Duodenal mucosa (tissue), 2 donors: Measurements from ENCODE around the gene IGF2BP2.

Experiments used
- H3K27ac ChIP-seq: one replicate; pipeline ENCODE4 v1.7.0; 2013; ENCODE audit warnings: low read depth, low read length
- H3K27me3 ChIP-seq, 2 donors: one replicate each; pipeline ENCODE4 v1.7.0; 2013; ENCODE audit warnings: low read length in 2 of 2, control low read depth in 1 of 2; ENCODE audit not compliant: insufficient read depth in 2 of 2, control insufficient read depth in 1 of 2
- H3K36me3 ChIP-seq, 2 donors: one replicate each; pipeline ENCODE4 v1.7.0; 2013; ENCODE audit warnings: low read length in 2 of 2, control low read depth in 1 of 2; ENCODE audit not compliant: insufficient read depth in 2 of 2, control insufficient read depth in 1 of 2
- H3K4me1 ChIP-seq, 2 donors: one replicate each; pipeline ENCODE4 v1.7.0; 2013; ENCODE audit warnings: low read length in 2 of 2, control low read depth in 1 of 2; ENCODE audit not compliant: insufficient read depth in 2 of 2, control insufficient read depth in 1 of 2
- H3K4me3 ChIP-seq, 2 donors: one replicate each; pipeline ENCODE4 v1.7.0; 2013; ENCODE audit warnings: low read length in 2 of 2, low read depth in 1 of 2
- H3K9ac ChIP-seq, 2 donors: one replicate each; pipeline ENCODE4 v1.7.0; 2013; ENCODE audit warnings: low read length in 2 of 2, low read depth in 1 of 2
- H3K9me3 ChIP-seq, 2 donors: one replicate each; pipeline ENCODE4 v1.7.0; 2013; ENCODE audit warnings: low read length in 2 of 2, control low read depth in 1 of 2; ENCODE audit not compliant: control insufficient read depth in 1 of 2

The IGF2BP2 gene

DNA sequence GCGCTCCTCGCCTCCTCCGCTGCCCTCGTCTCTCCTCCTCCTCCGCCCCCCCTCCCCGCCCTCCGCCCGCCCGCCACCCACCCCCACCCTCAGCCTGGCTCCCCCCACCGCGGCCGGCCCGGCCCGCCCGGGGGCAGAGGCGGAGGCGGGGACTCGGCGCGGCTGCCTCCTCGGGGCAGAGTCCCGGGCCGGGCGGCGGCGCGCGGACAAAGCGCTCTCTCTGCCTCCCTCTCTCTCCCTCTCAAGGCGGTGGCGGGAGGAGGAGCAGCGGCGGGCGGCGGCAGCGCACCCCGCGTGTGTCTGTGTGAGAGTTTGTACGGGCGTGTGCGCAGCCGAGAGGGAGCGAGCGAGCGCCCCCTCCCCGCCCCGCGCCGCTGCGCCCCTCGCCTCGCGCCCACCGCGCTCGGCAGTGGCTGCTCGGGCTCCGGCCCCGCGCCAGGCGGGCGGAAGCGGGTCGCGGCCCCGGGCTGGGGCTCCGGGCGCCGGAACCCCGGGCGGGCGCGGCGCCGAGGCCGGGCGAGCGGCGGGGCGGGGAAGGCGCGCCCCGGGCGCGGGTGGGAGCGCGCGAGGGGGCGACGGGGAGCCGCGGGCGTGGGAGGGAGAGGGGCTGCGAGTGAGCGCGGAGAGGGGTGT, at the start of gene IGF2BP2:
TSS of gene IGF2BP2 (minus strand) at position 37 of the 633 bp plus-strand sequence. CDS start 82 bp downstream, outside the sequence.
- H3K4me3 ChIP-seq = peak within 1 kb of the TSS; percentile 79 to 84
- no peaks in the 10 kb centered on the region for H3K36me3 ChIP-seq
- H3K27me3 ChIP-seq = no peaks in the 10 kb centered on the region
- peaks cover 10 to 12% of the 10 kb centered on the region in 2 donors for H3K4me1 ChIP-seq
- H3K9me3 ChIP-seq = no peaks in the 10 kb centered on the region
- peak within 1 kb of the TSS; percentile 81 for H3K27ac ChIP-seq
- H3K9ac ChIP-seq = peak within 1 kb of the TSS; percentile 69 to 74

DNA sequence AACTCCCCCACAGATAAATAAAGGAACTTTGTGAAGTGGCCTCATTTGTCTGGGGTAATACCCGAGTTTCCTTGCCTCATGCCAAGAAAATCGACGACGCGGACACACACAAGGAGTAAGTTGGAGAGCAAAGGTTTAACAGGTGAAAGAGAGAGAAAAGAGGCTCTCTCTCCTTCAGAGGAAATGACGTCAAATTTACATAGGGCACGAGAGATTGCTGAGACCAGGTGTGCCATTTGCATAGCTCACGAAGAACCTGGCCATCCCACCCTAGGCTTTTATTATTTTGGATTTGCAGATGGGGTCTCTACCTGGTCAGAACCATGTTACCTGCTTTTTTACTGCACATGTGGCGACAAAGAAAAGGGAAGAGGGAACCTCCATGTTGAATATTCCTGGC, 49.3 kb upstream of the IGF2BP2 start:
- Histone ChIP-seq H3K27me3 (no peaks in the 10 kb centered on the region), H3K9ac (no peak overlapping the region), H3K9me3 (no peaks in the 10 kb centered on the region), H3K27ac (no peak overlapping the region), H3K4me3 (no peak overlapping the region), H3K4me1 (no peaks in the 10 kb centered on the region), H3K36me3 (no peaks in the 10 kb centered on the region)

DNA sequence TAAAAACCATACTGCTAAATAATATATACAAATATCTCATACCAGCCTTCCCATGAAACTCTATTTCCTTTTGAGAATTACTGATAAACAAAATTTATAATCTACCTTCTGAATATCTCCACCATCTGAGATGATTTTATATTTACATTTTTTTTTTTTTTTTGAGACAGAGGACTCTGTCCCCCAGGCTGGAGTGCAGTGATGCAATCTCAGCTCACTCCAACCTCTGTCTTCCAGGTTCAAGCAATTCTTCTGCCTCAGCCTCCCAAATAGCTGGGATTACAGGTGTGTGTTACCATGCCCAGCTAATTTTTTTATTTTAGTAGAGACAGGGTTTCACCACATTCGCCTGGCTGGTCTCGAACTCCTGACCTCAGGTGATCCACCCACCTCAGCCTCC, 42.8 kb upstream of the IGF2BP2 start:
- Histone ChIP-seq H3K27me3 (no peaks in the 10 kb centered on the region), H3K4me1 (peaks cover 0 to 5% of the 10 kb centered on the region in 2 donors), H3K4me3 (no peak overlapping the region), H3K9me3 (no peaks in the 10 kb centered on the region), H3K27ac (no peak overlapping the region), H3K9ac (no peak overlapping the region), H3K36me3 (no peaks in the 10 kb centered on the region)

DNA sequence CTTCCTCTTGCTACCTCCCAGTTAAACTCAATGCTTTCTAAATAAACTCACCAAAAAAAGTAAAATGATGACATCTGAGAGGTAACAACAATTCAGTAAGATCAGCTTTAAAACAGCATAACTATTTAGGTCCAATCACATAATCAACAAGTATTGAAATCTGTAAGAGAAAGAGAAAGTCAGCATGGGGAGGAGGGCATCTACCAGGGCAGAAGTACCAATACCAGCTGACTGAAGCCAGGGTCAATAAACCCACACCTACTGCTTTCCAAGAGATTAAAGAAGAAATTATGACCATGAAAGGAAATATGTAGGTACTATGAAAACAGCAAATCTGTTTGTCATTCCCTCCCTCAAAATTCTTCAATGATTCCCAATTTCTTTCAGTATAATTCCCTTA, 42.2 kb upstream of the IGF2BP2 start:
- no peaks in the 10 kb centered on the region for H3K9me3 ChIP-seq
- H3K27ac ChIP-seq = no peak overlapping the region

DNA sequence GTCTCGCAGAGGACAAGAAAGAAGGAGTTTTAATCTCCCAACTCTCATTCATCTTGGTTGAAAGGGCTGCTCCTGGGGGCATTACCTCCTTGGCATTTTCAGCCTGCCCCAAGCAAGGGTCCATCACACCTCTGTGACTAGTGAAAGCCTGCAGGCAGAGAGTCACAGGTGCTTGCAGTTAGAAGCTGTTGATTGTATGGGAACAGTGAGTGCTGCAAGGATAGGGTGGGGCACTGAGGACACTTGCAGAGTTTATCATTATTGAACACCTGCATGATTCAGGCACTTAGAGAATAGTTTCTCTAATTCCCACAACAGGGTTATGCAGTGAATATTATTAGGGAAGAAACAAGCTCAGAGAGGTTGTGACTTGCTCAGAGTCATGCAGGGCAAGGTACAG, 41.7 kb upstream of the IGF2BP2 start:
- H3K36me3 ChIP-seq = no peaks in the 10 kb centered on the region
- no peak overlapping the region for H3K27ac ChIP-seq
- no peak overlapping the region for H3K9ac ChIP-seq
- no peaks in the 10 kb centered on the region for H3K9me3 ChIP-seq
- peaks cover 0 to 5% of the 10 kb centered on the region in 2 donors for H3K4me1 ChIP-seq
- no peak overlapping the region for H3K4me3 ChIP-seq
- H3K27me3 ChIP-seq = no peaks in the 10 kb centered on the region

More for the DNA sequence above, 42.2 kb upstream of the IGF2BP2 start:
- Histone ChIP-seq H3K36me3 (no peaks in the 10 kb centered on the region), H3K9ac (no peak overlapping the region), H3K27me3 (no peaks in the 10 kb centered on the region), H3K4me3 (no peak overlapping the region), H3K4me1 (peaks cover 0 to 5% of the 10 kb centered on the region in 2 donors)

DNA sequence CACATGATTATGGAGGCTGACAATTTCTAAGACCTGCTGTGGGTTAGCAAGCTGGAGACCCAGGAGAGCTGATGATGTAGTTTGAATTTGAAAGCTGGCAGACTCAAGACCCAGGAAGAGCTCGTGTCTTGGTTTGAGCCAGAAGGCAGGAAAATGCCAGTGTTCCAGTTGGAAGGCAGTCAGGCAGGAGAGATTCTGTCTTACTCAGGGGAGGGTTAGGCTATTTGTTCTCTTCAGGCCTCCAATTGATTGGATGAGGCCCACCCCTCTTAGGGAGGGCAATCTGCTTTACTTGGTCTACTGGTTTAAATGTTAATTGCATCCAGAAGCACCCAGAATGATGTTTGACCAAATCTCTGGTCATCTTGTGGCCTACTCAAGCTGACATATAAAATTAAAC, 40.4 kb upstream of the IGF2BP2 start:
- Histone ChIP-seq H3K9me3 (no peaks in the 10 kb centered on the region), H3K36me3 (no peaks in the 10 kb centered on the region), H3K4me3 (no peak overlapping the region), H3K9ac (no peak overlapping the region), H3K4me1 (peaks cover 0 to 5% of the 10 kb centered on the region in 2 donors), H3K27me3 (no peaks in the 10 kb centered on the region), H3K27ac (no peak overlapping the region)

DNA sequence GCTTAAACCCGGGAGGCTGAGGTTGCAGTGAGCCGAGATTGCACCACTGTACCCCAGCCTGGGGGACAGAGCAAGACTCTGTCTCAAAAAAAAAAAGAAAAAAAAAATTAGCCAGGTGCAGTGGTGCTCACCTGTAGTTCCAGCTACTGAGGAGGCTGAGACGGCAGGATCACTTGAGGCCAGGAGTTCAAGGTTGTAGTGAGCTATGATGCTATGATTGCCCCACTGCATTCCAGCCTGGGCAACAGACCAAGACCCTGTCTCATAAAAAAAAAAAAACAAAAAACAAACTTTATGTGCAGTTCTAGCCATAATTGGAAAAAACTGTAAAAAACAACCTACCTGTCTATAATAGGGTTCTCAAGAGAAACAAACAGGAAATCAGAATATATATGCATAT, 39.9 kb upstream of the IGF2BP2 start:
- H3K27ac ChIP-seq = no peak overlapping the region
- H3K9ac ChIP-seq = no peak overlapping the region
- H3K36me3 ChIP-seq = no peaks in the 10 kb centered on the region
- peaks cover 0 to 5% of the 10 kb centered on the region in 2 donors for H3K4me1 ChIP-seq
- no peak overlapping the region for H3K4me3 ChIP-seq
- H3K9me3 ChIP-seq = no peaks in the 10 kb centered on the region
- no peaks in the 10 kb centered on the region for H3K27me3 ChIP-seq

DNA sequence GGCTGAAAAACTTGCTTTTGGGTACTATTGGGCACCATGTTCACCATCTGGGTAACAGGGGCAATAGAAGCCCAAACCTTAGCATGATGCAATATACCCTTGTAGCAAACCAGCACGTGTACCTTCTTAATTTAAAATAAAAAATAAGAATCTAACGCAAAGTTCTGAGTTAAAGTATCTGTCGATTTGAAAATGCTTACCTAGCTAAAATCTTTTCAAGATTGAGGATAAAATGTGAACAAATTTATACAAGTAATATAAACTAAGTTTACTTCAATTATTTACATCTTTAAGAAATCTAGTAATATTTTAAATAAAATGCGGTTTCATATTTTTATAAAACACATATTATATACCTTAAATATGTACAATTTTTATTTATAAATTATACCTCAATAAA, 38.1 kb upstream of the IGF2BP2 start:
- no peak overlapping the region for H3K4me3 ChIP-seq
- no peaks in the 10 kb centered on the region for H3K36me3 ChIP-seq
- no peak overlapping the region for H3K27ac ChIP-seq
- no peaks in the 10 kb centered on the region for H3K27me3 ChIP-seq
- peaks cover 2 to 5% of the 10 kb centered on the region in 2 donors for H3K4me1 ChIP-seq
- no peak overlapping the region for H3K9ac ChIP-seq
- H3K9me3 ChIP-seq = no peaks in the 10 kb centered on the region

DNA sequence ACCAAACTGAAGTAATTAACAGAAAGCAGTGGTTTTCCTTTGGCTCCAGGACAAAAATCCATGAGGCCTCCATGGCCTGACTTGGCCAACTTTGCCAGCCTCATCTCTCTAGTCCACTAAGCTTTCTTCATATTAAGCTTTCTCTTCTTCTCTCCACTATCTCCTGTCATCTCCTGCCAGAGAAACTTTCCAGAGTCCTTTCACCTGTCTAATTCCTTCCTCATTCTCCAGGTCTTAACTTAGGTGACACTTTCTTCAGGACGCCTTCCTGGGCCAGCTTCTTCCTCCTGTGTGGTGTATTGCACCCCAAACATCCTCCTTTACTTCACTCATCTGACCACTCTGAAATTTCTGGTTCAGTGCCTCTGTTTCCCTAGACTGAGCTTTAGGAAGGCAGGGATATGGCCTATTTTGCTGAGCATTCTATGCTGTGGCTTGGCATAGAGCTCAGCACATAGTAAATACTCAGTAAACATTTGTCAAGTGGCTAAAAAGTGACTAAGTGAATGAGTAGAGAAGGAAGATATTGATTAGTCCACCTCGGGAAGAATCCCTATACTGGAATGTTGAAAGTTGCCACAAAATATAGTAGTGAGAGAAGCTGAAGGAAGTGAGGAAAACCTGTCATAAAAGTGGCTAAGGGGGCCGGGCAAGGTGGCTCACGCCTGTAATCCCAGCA, 34.6 kb upstream of the IGF2BP2 start:
- Histone ChIP-seq H3K9ac (no peak overlapping the region), H3K36me3 (no peaks in the 10 kb centered on the region), H3K4me1 (peaks cover 0 to 2% of the 10 kb centered on the region in 2 donors), H3K4me3 (no peak overlapping the region), H3K9me3 (peaks cover 0 to 7% of the 10 kb centered on the region in 2 donors), H3K27me3 (no peaks in the 10 kb centered on the region), H3K27ac (no peak overlapping the region)

DNA sequence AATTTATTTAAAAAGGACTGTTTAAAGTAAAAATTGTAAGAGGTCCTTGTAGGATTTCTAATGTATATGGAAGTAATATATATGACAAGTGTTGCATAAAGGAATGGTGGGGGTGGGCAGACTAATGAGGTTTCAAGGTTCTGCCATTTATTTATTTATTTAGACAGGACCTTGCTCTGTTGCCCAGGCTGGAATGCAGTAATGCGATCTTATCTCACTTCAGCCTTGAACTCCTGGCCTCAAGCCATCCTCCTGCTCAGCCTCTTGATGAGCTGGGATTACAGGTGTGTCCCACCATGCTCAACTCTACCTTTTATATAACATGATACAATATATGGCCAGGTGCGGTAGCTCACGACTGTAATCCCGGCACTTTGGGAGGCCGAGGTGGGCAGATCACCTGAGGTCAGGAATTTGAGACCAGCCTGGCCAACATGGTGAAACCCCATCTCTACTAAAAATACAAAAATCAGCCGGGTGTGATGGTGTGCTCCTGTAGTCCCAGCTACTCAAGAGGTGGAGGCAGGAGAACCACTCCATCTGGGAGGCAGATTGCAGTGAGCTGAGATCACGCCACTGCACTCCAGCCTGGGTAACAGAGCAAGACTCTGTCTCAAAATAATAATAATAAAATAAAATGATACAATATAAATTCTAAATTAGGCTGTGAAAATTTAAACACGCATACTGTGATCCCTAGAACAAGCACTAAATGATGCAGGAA, 33.8 kb upstream of the IGF2BP2 start:
- Histone ChIP-seq H3K4me3 (no peak overlapping the region), H3K27me3 (no peaks in the 10 kb centered on the region), H3K9me3 (peaks cover 0 to 7% of the 10 kb centered on the region in 2 donors), H3K36me3 (no peaks in the 10 kb centered on the region), H3K4me1 (peaks cover 0 to 2% of the 10 kb centered on the region in 2 donors), H3K9ac (no peak overlapping the region), H3K27ac (no peak overlapping the region)
